NB4 (cell line): ENCODE data around the gene DNMT1.

Experiments
- DNase-seq: peaks from one replicate; pipeline ENCODE4 v3.0.0; 2010; ENCODE audit warnings: low read depth
- H3K4me3 ChIP-seq: one replicate; pipeline ENCODE4 v1.5.1; 2011; ENCODE audit warnings: mild to moderate bottlenecking, low read depth, low read length, moderate library complexity
- CTCF ChIP-seq: IDR thresholded peaks from one replicate; pipeline ENCODE4 v1.5.1; 2012; ENCODE audit warnings: low read depth, low read length
- MAX ChIP-seq: IDR thresholded peaks from 2 replicates; pipeline ENCODE4 v1.6.1; 2011; ENCODE audit warnings: low read depth, low read length
- MYC ChIP-seq: IDR thresholded peaks from 2 replicates; pipeline ENCODE4 v1.6.1; 2011; ENCODE audit warnings: low read depth, low read length
- POLR2A ChIP-seq: IDR thresholded peaks from 2 replicates; pipeline ENCODE4 v1.6.1; 2011; ENCODE audit warnings: mild to moderate bottlenecking; ENCODE audit not compliant: insufficient read length; ENCODE audit errors: extremely low read depth

The DNMT1 gene

GRCh38 chr19:10155839-10156238, 38.9 kb downstream of the DNMT1 start:
- TF ChIP-seq MAX = no peak
- peak; percentile 34 for TF ChIP-seq CTCF
- TF ChIP-seq POLR2A = no peak
- no peak for TF ChIP-seq MYC
- no peak overlapping the region for H3K4me3 ChIP-seq
- DNase-seq = peak; percentile 55

GRCh38 chr19:10152100-10152499, 42.7 kb downstream of the DNMT1 start:
- TF ChIP-seq MYC (no peak), MAX (no peak), CTCF (no peak), POLR2A (no peak)
- DNase-seq = no peak
- H3K4me3 ChIP-seq = no peak overlapping the region

- H3K4me3 ChIP-seq = no peak overlapping the region
- TF ChIP-seq MYC = no peak
- no peak for TF ChIP-seq CTCF
- TF ChIP-seq MAX = no peak
- TF ChIP-seq POLR2A = no peak
- DNase-seq = no peak
These were observed 43.2 kb downstream of the DNMT1 start for GRCh38 chr19:10151521-10151920.

GRCh38 chr19:10149427-10149826, 45.3 kb downstream of the DNMT1 start:
- no peak for DNase-seq
- no peak overlapping the region for H3K4me3 ChIP-seq
- TF ChIP-seq POLR2A = no peak
- no peak for TF ChIP-seq MYC
- TF ChIP-seq CTCF = no peak
- TF ChIP-seq MAX = no peak

GRCh38 chr19:10146142-10146541, 48.6 kb downstream of the DNMT1 start:
- no peak for TF ChIP-seq CTCF
- TF ChIP-seq POLR2A = no peak
- no peak for TF ChIP-seq MAX
- TF ChIP-seq MYC = no peak
- no peak overlapping the region for H3K4me3 ChIP-seq
- DNase-seq = no peak

- no peak overlapping the region for H3K4me3 ChIP-seq
- no peak for TF ChIP-seq POLR2A
- TF ChIP-seq CTCF = no peak
- TF ChIP-seq MAX = no peak
- TF ChIP-seq MYC = no peak
- no peak for DNase-seq
These were observed 49.7 kb downstream of the DNMT1 start for GRCh38 chr19:10145031-10145430.
